Thymus (tissue), 11 donors: Measurements from ENCODE around the gene TRAM2. TPM values are rescaled to one million over a fixed set of nuclear protein-coding genes. Genes with fewer than 3 reads are reported as not detected.

Experiments
- DNase-seq, 9 donors: peaks; one replicate each; pipeline ENCODE4 v3.0.0-alpha.2; 2013; ENCODE audit warnings: low spot score in 9 of 9, low read depth in 6 of 9, missing footprints in 1 of 9
- H3K27ac ChIP-seq, 2 donors: one replicate each; pipeline ENCODE4 v1.5.1; 2013; ENCODE audit warnings: control low read depth in 1 of 2, low read depth in 1 of 2, low read length in 1 of 2, mild to moderate bottlenecking in 1 of 2, moderate library complexity in 1 of 2
- H3K27me3 ChIP-seq, 2 donors: one replicate each; pipeline ENCODE4 v1.5.1; 2013; ENCODE audit warnings: low read length in 1 of 2; ENCODE audit not compliant: control insufficient read depth in 2 of 2, insufficient read depth in 1 of 2
- H3K36me3 ChIP-seq, 2 donors: one replicate each; pipeline ENCODE4 v1.5.1; 2013; ENCODE audit warnings: low read length in 1 of 2, mild to moderate bottlenecking in 1 of 2, moderate library complexity in 1 of 2; ENCODE audit not compliant: control insufficient read depth in 2 of 2, insufficient read depth in 2 of 2
- H3K4me1 ChIP-seq, 2 donors: one replicate each; pipeline ENCODE4 v1.5.1; 2013; ENCODE audit warnings: low read length in 2 of 2; ENCODE audit not compliant: control insufficient read depth in 2 of 2, insufficient read depth in 2 of 2
- H3K4me3 ChIP-seq, 2 donors: one replicate each; pipeline ENCODE4 v1.5.1; 2013; ENCODE audit warnings: low read length in 2 of 2, control low read depth in 1 of 2, mild to moderate bottlenecking in 1 of 2
- H3K9me3 ChIP-seq, 2 donors: one replicate each; pipeline ENCODE4 v1.5.1; 2013; ENCODE audit warnings: low read length in 1 of 2, mild to moderate bottlenecking in 1 of 2; ENCODE audit not compliant: control insufficient read depth in 2 of 2, insufficient read depth in 1 of 2
- WGBS: extraction: QIAGEN DNeasy Blood & Tissue Kit; methylation state at CpG from one replicate; pipeline ENCODE4 v1.1.7; 2013; 5-methylcytosine and 5-hydroxymethylcytosine counted together
- polyA plus RNA-seq: library from polyadenylated mRNA; stranded (reverse); fragments of 200-250 nt; gene quantifications from one replicate; pipeline ENCODE4 v1.2.3, GENCODE V29; 2013
- total RNA-seq: library from RNA; stranded (reverse); fragments of 120-200 nt; gene quantifications from one replicate; pipeline ENCODE4 v1.2.4, GENCODE V29; 2013
- donor health status: healthy.

Gene TRAM2
- total and polyA plus RNA-seq, 2 donors: 3.1 to 3.4 TPM

DNA sequence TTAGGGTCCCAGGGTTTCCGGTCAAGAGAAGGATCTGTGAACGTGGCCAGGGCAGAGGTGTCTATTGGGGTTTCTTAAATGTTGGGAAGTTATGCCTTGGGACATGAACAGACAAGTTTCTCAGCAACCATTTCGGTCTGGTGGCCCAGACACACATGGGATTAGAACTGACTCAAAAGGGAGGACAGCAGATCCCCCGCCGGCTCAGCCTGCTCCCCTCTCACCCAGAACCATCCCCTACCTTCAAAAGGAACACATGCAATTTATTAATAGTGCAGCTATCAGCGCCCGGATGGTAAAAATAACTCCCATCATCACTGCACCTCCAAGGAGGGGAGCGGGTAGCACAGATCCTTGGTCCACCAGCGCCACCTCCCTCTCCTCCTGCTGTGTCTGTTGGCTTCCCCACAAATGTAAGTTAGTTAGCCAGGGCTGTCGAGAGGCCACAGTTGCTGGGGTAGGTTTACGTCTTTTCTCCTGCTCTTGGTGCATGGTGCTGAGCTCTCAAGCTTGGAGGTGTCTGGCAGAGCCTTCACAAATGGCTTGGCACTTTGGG, 77.1 kb downstream of the TRAM2 start:
- H3K36me3 ChIP-seq: peaks cover 0 to 8% of the 10 kb centered on the region in 2 donors
- H3K27ac ChIP-seq: no peak overlapping the region
- no peaks in the 10 kb centered on the region for H3K27me3 ChIP-seq
- no peak overlapping the region for H3K4me3 ChIP-seq
- peaks cover 0 to 11% of the 10 kb centered on the region in 2 donors for H3K4me1 ChIP-seq
- H3K9me3 ChIP-seq: no peaks in the 10 kb centered on the region
- DNase-seq: no peak
- 97% methylated on average over 11 of the region's 11 CpGs for WGBS

DNA sequence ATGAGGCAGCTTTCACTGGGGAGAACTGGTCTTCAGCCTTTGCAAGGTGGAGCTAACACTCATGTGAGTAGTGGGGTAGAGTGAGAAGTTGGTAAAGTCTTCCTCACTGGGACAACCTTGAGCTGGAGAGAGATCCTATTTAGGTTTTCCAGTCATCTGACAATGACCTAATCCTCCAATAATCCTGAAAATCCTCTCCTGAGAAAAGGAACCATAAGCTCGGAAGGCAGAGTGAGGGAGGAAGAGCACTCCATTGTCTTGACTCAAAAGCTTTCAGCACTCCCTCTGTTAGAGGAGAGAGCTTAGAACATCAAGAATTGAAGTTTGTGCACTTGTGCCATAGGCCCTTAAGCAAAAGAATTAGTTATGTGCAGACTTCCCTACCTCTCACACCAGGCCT, 77.8 kb downstream of the TRAM2 start:
- no peak for DNase-seq
- 100% methylated on average over 1 of the region's 1 CpG for WGBS
- Histone ChIP-seq H3K27me3 (no peaks in the 10 kb centered on the region), H3K4me3 (no peak overlapping the region), H3K4me1 (peaks cover 0 to 8% of the 10 kb centered on the region in 2 donors), H3K9me3 (no peaks in the 10 kb centered on the region), H3K36me3 (peaks cover 0 to 5% of the 10 kb centered on the region in 2 donors), H3K27ac (no peak overlapping the region)

DNA sequence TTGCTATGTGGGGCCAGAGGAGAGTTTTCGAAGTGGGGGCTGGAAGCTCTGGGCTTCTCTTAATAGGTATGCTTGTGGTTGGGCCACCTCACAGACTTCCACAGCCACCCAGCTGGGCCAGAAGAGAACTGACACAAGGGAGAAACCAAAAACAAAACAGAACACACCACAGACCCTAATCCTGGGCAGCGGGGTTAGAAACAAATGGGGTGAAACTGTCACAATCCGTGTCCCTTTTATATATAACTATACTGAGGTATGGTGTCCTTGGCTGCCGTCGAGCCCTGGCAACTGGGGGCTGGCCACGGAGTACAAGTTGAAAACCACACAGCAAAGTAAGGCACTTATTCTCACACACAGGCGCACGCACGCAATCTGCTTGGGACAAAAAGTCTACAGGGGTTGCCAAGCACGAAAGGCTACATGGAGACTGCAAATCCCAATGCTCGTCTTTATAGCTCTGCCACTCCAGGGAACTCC, 78.3 kb downstream of the TRAM2 start:
- no peak overlapping the region for H3K27ac ChIP-seq
- H3K4me1 ChIP-seq: peaks cover 0 to 3% of the 10 kb centered on the region in 2 donors
- peaks cover 0 to 5% of the 10 kb centered on the region in 2 donors for H3K36me3 ChIP-seq
- H3K9me3 ChIP-seq: no peaks in the 10 kb centered on the region
- H3K4me3 ChIP-seq: no peak overlapping the region
- DNase-seq: no peak
- H3K27me3 ChIP-seq: no peaks in the 10 kb centered on the region
- 94% methylated on average over 11 of the region's 11 CpGs for WGBS

DNA sequence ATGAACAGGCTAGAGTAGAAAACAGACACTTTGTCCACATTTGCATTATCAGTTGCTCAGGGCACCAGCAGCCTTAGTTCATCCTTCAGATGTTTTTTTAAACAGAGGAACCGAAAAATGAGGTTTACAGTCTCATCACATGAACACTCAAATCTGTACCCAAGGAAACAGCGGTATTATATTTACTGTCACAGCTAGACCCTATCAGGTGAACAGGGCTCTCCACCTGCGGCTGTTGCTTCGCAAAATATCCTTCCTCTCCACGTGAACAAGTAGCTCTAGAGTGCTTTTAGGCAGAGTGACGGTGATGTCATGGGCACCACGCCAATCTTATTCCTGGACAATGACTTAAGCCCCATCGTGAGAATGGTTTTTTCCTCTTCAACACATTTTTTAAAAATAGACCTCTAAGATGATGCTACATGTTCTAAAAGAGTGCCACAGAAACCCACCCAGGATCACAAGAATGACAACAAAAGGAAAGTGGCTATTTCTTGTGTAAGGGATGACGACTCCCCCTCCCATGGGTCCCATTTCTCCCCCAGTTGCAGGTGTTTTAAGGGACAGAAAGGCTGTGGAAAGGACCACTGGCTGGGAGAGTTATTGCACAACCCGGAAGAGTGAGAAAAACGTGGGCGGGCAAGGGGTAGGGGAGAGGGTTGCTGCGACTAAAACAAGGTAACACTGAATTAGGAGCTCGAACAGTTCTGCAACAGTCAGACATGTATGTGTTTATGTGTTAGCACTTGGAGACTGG, 79.0 kb downstream of the TRAM2 start:
- Histone ChIP-seq H3K36me3 (peaks cover 0 to 5% of the 10 kb centered on the region in 2 donors), H3K4me3 (no peak overlapping the region), H3K4me1 (peaks cover 0 to under 1% of the 10 kb centered on the region in 2 donors), H3K27me3 (no peaks in the 10 kb centered on the region), H3K9me3 (no peaks in the 10 kb centered on the region), H3K27ac (no peak overlapping the region)
- 96% methylated on average over 14 of the region's 14 CpGs for WGBS
- DNase-seq: no peak

DNA sequence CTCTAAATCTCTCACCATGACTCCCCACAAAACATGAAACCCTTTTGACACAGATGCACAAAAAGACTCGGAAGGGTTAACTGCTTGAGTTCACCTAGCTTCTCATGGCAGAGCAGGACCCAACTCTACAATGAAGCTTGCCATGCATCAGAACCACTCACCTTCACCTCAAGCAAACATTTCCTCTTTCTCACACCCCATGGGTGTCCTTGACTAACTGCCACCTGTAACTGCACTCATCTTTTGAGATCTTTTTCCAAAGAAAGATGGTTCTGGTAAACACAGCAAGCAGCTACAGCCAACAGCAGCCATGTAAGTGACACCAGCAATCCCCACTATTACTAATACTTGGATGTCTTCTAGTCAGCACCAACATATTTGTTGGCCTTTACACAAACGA, 80.2 kb downstream of the TRAM2 start:
- H3K27ac ChIP-seq: no peak overlapping the region
- 95% methylated on average over 2 of the region's 2 CpGs for WGBS

DNA sequence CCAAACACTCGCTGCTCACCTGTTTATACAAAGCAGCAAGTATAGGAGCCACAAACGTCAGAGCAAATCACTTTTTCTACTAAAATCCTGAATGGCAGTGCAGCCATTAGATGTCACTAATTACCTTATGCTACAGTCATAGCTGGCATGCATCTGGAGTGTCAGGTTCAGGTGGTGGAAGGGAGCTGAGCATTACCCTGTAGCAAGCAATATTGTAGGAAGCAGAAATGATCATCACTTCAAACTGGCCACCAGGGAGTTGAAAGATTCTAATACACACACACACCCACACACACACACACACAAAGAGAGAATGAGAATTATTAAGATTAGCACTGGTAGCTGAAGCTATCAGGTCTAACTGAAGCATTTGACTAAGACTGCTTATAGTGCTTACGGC, 80.9 kb downstream of the TRAM2 start:
- H3K4me1 ChIP-seq: no peaks in the 10 kb centered on the region
- no peaks in the 10 kb centered on the region for H3K27me3 ChIP-seq
- no peak overlapping the region for H3K27ac ChIP-seq
- no peaks in the 10 kb centered on the region for H3K9me3 ChIP-seq
- H3K4me3 ChIP-seq: no peak overlapping the region
- DNase-seq: no peak
- 88% methylated on average over 3 of the region's 3 CpGs for WGBS
- H3K36me3 ChIP-seq: no peaks in the 10 kb centered on the region

More for the DNA sequence above, 80.2 kb downstream of the TRAM2 start:
- no peaks in the 10 kb centered on the region for H3K27me3 ChIP-seq
- H3K4me1 ChIP-seq: no peaks in the 10 kb centered on the region
- no peak for DNase-seq
- no peaks in the 10 kb centered on the region for H3K9me3 ChIP-seq
- H3K36me3 ChIP-seq: no peaks in the 10 kb centered on the region
- no peak overlapping the region for H3K4me3 ChIP-seq

DNA sequence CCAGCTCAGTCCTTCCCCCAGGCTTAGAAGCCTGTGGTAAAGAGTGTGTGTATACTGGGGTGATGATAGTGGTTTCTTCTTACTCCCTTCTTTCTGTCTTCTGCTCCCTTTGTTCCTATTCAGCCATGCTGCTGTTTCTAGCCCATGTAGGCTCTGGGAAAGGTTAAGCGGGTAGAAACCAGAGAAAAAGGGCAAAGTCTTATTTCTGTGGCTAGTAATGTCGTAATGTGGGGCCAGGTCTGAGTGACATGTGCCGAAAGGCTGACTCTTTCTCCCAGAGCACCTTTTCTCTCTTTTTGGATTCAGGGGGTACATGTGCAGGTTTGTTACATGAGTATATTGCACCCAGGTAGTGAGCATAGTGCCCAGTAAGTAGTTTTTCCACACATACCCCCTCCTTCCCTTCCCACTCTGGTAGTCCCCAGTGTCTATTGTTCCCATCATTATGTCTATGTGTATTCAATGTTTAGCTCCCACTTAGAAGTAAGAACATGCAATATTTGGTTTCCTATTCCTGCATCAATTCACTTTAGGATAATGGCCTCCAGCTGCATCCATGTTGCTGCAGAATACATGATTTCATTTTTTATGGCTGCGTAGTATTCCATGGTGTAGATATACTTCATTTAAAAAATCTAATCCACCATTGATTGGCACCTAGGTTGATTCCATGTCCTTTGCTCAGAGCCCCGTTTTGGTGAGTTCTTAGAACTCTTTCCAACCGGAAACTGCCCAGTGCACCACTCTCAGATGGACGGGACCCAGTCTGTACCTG, 82.4 kb downstream of the TRAM2 start:
- Histone ChIP-seq H3K36me3 (no peaks in the 10 kb centered on the region), H3K9me3 (no peaks in the 10 kb centered on the region), H3K27me3 (no peaks in the 10 kb centered on the region), H3K4me1 (no peaks in the 10 kb centered on the region), H3K27ac (no peak overlapping the region), H3K4me3 (no peak overlapping the region)
- no peak for DNase-seq
- 99% methylated on average over 7 of the region's 7 CpGs for WGBS

DNA sequence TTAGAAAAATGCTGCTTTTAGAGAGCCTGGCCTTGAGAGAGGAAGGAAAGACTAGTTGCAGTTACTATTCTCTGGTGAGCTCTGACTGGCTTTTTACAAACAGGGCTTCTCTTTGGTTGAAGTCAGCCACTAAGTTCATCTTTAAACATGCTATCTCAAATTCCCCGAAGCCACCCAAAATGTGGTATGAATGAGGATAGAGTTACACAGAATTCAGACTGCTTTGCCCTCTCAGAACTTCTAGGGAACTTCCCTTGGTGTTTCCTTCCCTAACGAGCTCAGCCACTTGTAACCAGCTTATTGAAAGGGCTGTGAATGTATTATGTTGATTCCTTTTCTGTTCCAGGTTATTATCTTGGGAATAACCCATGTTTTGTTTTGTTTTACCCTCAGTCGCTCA, 83.2 kb downstream of the TRAM2 start:
- no peak overlapping the region for H3K4me3 ChIP-seq
- no peaks in the 10 kb centered on the region for H3K4me1 ChIP-seq
- H3K27ac ChIP-seq: no peak overlapping the region
- H3K9me3 ChIP-seq: no peaks in the 10 kb centered on the region
- H3K36me3 ChIP-seq: no peaks in the 10 kb centered on the region
- DNase-seq: peak in 1 of 9 donors; percentile 23
- no peaks in the 10 kb centered on the region for H3K27me3 ChIP-seq
- WGBS: 80% methylated on average over 3 of the region's 3 CpGs
